ENCODE results near the gene HSPB9.

DNA sequence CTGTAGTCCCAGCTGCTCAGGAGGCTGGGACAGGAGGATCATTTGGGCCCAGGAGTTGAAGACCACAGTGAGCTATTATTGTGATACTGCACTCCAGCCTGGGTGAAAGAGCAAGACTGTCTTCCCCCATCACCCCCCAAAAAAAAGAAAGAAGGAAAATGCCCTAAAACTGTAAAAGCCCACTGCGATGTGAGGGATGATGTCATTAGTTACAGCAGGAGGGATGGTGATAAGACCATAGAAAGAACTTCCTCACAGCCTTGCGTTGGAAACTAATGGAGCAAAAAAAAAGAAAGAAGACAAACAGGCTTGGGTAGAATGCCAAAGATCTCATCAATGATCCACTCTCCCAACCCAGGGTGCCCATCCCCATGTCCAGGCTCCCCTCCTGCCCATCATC, 43.1 kb upstream of the HSPB9 start:
- TF ChIP-seq CTCF (IDR thresholded peaks at IDR 0.05; ENCODE audit: insufficient read depth, low read depth, low read length) (no peak), EZH2 (IDR thresholded peaks at IDR 0.05; ENCODE audit: insufficient read depth, low read length) (no peak)
